Mucosa of gallbladder (tissue), 1 donor: ENCODE data around the gene ZNF407. TPM values are rescaled to one million over a fixed set of nuclear protein-coding genes. Genes with fewer than 3 reads are reported as not detected.

Source experiments
- DNase-seq: peaks from one replicate; pipeline ENCODE4 v3.0.0-alpha.2; 2020; ENCODE audit warnings: low spot score
- total RNA-seq: library from RNA; stranded (reverse); gene quantifications from one replicate; pipeline ENCODE4 v1.2.1, GENCODE V29; 2021
- donor health status: DM: no; HTN: no; CAD: no.

ZNF407 gene
- total RNA-seq, 1 donor from 2014 or later = 15.0 TPM

GRCh38 chr18:75009878-75010277 is 412.2 kb downstream of the ZNF407 start:
- DNase-seq = no peak

GRCh38 chr18:75010278-75010677 is 412.6 kb downstream of the ZNF407 start:
- no peak for DNase-seq

- DNase-seq = no peak
Observed at GRCh38 chr18:75010689-75011088, 413.0 kb downstream of the ZNF407 start.

GRCh38 chr18:75016025-75016717 is 418.5 kb downstream of the ZNF407 start:
- no peak for DNase-seq

- DNase-seq = no peak
Observed at GRCh38 chr18:75023473-75023872, 425.8 kb downstream of the ZNF407 start.

GRCh38 chr18:75024871-75025270 is 427.2 kb downstream of the ZNF407 start:
- no peak for DNase-seq

GRCh38 chr18:75025573-75025972 is 427.9 kb downstream of the ZNF407 start:
- no peak for DNase-seq

GRCh38 chr18:75029481-75029880 is 431.8 kb downstream of the ZNF407 start:
- no peak for DNase-seq

GRCh38 chr18:75031717-75032317 is 434.1 kb downstream of the ZNF407 start:
- DNase-seq = no peak

- no peak for DNase-seq
Observed at GRCh38 chr18:75033516-75033915, 435.8 kb downstream of the ZNF407 start.

- DNase-seq = no peak
Observed at GRCh38 chr18:75034937-75035336, 437.3 kb downstream of the ZNF407 start.

GRCh38 chr18:75035928-75036327 is 438.3 kb downstream of the ZNF407 start:
- DNase-seq = no peak

- DNase-seq = no peak
Observed at GRCh38 chr18:75036917-75037688, 439.4 kb downstream of the ZNF407 start.

GRCh38 chr18:75037689-75037955 is 440.0 kb downstream of the ZNF407 start:
- DNase-seq = no peak

GRCh38 chr18:75041586-75041985 is 443.9 kb downstream of the ZNF407 start:
- no peak for DNase-seq

- no peak for DNase-seq
Observed at GRCh38 chr18:75043478-75043877, 445.8 kb downstream of the ZNF407 start.

GRCh38 chr18:75044296-75044695 is 446.6 kb downstream of the ZNF407 start:
- no peak for DNase-seq

- no peak for DNase-seq
Observed at GRCh38 chr18:75044791-75045190, 447.1 kb downstream of the ZNF407 start.

GRCh38 chr18:75045272-75045671 is 447.6 kb downstream of the ZNF407 start:
- DNase-seq = no peak

GRCh38 chr18:75047240-75047961 is 449.7 kb downstream of the ZNF407 start:
- DNase-seq = no peak

- no peak for DNase-seq
Observed at GRCh38 chr18:75048776-75049454, 451.2 kb downstream of the ZNF407 start.

GRCh38 chr18:75049455-75049789 is 451.8 kb downstream of the ZNF407 start:
- DNase-seq = no peak
